Stimulated activated memory B cell treated with anti-CD40 and anti-IgM and Interleukin-4, amounts not matched to agents 10 μg/mL and 1 μg/mL and 100 μg/mL, for 72 hours (primary cell): ENCODE measurements around the gene SLC10A1.
A peak's percentile ranks its signal among the peaks of the same experiment; 100 is the strongest.

Source experiments
- ATAC-seq: fragments of 150-1000 bp; cut with Tn5 transposase; 2 replicates; pipeline ENCODE4 v1.10.0; 2021
- H3K27ac Mint-ChIP-seq: one replicate; pipeline ENCODE4 v1.8.0; 2022; ENCODE audit warnings: mild to moderate bottlenecking, mixed read lengths
- H3K27me3 Mint-ChIP-seq: one replicate; pipeline ENCODE4 v1.8.0; 2022; ENCODE audit warnings: mixed read lengths
- H3K36me3 Mint-ChIP-seq: one replicate; pipeline ENCODE4 v1.8.0; 2022; ENCODE audit warnings: mixed read lengths
- H3K4me1 Mint-ChIP-seq: one replicate; pipeline ENCODE4 v1.8.0; 2022; ENCODE audit warnings: mixed read lengths
- H3K4me3 Mint-ChIP-seq: one replicate; pipeline ENCODE4 v1.8.0; 2022; ENCODE audit warnings: mild to moderate bottlenecking, moderate library complexity, mixed read lengths
- H3K9me3 Mint-ChIP-seq: one replicate; pipeline ENCODE4 v1.8.0; 2022; ENCODE audit warnings: mixed read lengths

Gene SLC10A1

DNA sequence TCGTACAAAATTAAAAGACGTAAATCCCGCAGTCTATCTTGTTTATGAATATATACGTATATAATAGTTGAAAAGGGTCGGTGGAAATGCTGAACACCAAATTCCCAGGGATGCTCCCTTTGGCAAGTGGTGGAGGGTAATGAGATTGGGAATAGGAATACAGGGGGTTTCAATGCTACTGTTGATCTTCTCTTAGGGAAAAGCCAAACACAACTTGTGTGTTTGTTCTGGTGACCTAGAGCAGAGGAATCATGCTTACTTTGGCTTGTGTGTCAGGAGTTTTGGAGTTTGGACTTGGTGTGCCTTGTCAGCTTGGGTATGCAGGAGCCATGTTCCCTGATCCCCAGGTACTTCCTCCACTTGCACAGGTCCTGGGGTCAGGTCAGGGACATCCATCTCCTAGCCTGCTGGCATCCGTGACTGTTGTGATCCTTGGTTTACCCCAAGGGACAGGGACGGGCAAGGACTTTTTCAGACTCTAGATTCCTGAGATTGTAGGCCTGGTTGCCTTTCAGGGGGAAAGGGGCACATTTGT lies 4.1 kb downstream of the SLC10A1 start:
- no peak for ATAC-seq
- no peaks in the 10 kb centered on the region for H3K4me1 Mint-ChIP-seq
- H3K36me3 Mint-ChIP-seq = peaks cover 11% of the 10 kb centered on the region
- no peaks in the 10 kb centered on the region for H3K27me3 Mint-ChIP-seq
- H3K9me3 Mint-ChIP-seq = no peaks in the 10 kb centered on the region
- H3K27ac Mint-ChIP-seq = no peak overlapping the region
- H3K4me3 Mint-ChIP-seq = no peak overlapping the region

DNA sequence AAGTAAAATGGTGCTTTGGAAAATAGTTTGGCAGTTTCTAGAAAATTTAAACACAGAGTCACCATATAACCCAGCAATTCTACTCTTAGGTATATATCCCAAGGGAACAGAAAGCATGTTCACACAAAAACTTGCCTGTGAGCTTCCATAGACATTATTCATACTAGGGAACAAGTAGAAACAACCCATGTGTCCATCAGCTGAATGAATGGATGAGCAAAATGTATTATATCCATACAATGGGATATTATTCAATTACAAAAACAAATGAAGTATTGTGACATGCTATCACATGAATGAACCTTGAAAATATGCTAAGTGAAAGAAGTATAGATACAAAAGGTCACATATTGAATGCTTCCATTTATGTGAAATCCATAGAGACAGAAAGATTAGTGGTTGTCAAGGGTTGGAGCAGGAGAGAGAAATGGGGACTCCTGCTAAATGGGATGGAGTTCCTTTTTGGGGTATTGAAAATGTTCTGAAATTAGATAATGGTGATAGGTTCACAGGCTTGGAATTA lies 7.9 kb downstream of the SLC10A1 start:
- Mint-ChIP-seq H3K4me3 (no peak overlapping the region), H3K36me3 (peaks cover 20% of the 10 kb centered on the region), H3K4me1 (no peaks in the 10 kb centered on the region), H3K27ac (no peak overlapping the region), H3K27me3 (no peaks in the 10 kb centered on the region), H3K9me3 (no peaks in the 10 kb centered on the region)
- ATAC-seq = no peak

DNA sequence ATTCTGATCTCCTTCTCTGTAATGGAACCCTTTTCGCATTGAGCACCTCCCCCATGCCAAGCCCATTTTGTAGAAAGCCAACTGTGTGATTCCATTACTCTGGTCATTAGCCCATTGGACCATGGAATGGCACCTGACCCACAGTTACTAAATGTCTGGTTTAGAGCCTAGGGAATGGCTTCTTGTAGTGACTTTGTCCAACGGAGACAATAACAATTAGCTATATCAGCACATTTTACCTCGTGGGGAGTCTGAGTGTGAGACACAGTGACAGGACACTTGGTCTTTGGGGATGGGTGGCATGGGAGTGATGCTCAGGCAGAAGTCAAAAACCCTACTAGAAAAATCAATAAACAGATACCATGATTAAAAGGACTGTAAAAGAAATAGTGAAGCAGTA lies 10.4 kb downstream of the SLC10A1 start:
- H3K27ac Mint-ChIP-seq = no peak overlapping the region
- H3K36me3 Mint-ChIP-seq = peaks cover 23% of the 10 kb centered on the region
- no peak for ATAC-seq
- no peaks in the 10 kb centered on the region for H3K4me1 Mint-ChIP-seq
- H3K4me3 Mint-ChIP-seq = no peak overlapping the region
- no peaks in the 10 kb centered on the region for H3K9me3 Mint-ChIP-seq
- no peaks in the 10 kb centered on the region for H3K27me3 Mint-ChIP-seq

DNA sequence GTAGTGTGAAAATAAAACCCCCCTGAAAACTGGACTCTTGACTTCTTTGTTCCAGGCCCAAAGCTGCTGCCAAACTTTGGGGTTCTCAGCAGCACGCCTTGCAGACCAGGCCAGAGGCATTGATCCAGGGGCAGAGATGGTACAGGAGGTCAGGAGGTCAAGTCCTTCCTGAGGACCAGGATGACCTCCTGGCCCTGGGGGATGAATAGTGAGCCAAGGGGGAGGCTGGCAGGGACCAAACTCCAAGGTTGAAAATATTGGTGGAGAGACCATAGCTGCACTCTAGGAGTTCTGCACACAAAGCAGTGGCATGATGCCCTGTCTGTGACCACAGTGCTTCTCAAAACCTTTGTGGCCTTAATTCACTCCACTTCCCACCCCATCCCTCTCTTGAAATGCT lies 12.1 kb downstream of the SLC10A1 start:
- Mint-ChIP-seq H3K27ac (no peak overlapping the region), H3K4me3 (no peak overlapping the region)
- no peak for ATAC-seq

DNA sequence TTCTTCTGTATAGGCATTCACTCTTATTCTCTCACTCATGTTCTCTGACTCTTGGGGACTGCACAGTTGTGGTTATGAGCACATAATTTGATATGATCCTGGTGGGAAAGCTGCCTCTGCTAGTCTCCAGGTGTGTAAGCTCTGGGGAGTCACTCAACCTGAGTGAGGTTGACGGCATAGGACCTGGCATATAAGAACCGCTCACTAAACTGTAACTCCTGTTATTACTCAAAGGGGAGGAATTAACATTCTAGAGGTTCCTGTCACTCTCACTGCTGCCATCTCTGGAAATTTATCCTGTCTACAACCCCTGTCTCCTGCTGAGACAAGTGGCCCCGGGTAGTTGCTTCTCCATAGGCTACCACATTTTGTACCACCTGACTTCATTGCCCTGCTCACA lies 16.1 kb downstream of the SLC10A1 start:
- Mint-ChIP-seq H3K27me3 (no peaks in the 10 kb centered on the region), H3K36me3 (peaks cover 49% of the 10 kb centered on the region)
- ATAC-seq = no peak

More for the DNA sequence above, 12.1 kb downstream of the SLC10A1 start:
- Mint-ChIP-seq H3K4me1 (no peaks in the 10 kb centered on the region), H3K27me3 (no peaks in the 10 kb centered on the region), H3K9me3 (no peaks in the 10 kb centered on the region), H3K36me3 (peaks cover 33% of the 10 kb centered on the region)

DNA sequence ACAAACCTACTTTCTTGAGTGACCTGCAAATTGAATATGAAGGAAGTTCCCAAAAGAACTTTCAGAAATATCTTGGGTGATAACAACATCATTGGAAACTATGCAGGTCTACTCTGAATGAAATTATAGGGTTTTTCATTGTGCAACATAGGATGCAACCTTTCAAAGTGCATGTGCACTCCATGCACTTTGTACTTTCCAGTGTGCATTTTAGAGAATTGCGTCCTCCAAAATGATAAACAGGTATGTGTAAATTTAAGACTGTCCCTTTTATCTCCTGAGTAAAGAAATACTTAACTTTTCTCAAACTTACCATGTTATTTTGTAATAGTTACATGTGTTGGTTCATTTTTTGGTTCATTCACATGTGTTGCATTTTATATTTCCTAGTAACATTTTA lies 16.9 kb downstream of the SLC10A1 start:
- no peak overlapping the region for H3K4me3 Mint-ChIP-seq
- peaks cover 19% of the 10 kb centered on the region for H3K4me1 Mint-ChIP-seq
- no peak for ATAC-seq
- peaks cover 51% of the 10 kb centered on the region for H3K36me3 Mint-ChIP-seq
- H3K9me3 Mint-ChIP-seq = no peaks in the 10 kb centered on the region
- H3K27ac Mint-ChIP-seq = no peak overlapping the region
- no peaks in the 10 kb centered on the region for H3K27me3 Mint-ChIP-seq

More for the DNA sequence above, 16.1 kb downstream of the SLC10A1 start:
- H3K27ac Mint-ChIP-seq = no peak overlapping the region
- H3K4me1 Mint-ChIP-seq = peaks cover 14% of the 10 kb centered on the region
- no peaks in the 10 kb centered on the region for H3K9me3 Mint-ChIP-seq
- no peak overlapping the region for H3K4me3 Mint-ChIP-seq

DNA sequence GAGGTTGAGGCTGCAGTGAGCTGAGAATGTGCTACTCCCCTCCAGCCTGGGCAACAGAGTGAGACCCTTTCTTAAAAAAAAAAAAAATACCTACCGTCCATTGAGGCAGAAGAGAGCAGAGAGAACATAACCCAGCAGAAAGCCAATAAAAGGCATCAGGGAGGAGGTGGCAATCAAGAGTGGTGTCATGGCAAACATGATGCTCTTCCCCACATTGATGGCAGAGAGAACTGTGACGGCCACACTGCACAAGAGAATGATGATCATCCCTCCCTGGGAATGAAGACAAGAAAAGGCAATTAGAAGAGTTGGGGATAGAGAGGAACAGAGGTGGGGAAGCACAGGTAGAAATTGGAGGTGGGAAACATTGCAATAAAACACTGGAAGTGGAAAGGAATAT lies 18.0 kb downstream of the SLC10A1 start:
- no peak overlapping the region for H3K27ac Mint-ChIP-seq
- peaks cover 19% of the 10 kb centered on the region for H3K4me1 Mint-ChIP-seq

DNA sequence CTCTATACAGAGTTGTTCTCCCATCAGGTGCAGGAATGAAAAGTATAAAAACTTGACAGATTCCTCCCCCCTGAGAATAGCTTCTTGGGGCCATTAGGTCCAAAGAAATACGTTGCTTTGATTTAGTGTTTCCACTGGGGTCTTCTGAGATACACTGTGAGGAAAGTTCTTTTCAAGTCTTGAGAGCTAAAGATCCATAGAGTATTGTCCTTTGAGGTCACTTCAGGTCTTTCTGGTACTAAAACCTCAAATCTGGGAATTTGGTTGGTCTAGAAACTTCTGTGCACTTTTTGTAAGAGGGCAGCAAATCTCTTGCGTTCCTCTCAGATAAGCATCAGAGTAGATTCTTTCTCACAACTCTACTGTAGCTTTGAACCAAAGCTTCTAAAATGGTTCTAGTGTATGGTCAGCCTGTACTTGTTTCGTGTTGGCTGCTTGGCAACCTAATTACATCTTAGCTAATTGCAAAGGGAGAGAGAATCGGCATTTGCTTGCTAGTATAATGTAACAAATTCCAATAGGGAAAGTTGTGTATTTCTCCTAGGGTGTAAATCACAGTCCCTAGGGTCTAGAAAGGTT lies 20.1 kb downstream of the SLC10A1 start:
- peak overlapping the region; percentile 27 for H3K27ac Mint-ChIP-seq
- no peaks in the 10 kb centered on the region for H3K9me3 Mint-ChIP-seq
- H3K4me3 Mint-ChIP-seq = no peak overlapping the region
- no peak for ATAC-seq
- H3K27me3 Mint-ChIP-seq = no peaks in the 10 kb centered on the region
- H3K4me1 Mint-ChIP-seq = peaks cover 19% of the 10 kb centered on the region
- H3K36me3 Mint-ChIP-seq = peaks cover 79% of the 10 kb centered on the region

More for the DNA sequence above, 18.0 kb downstream of the SLC10A1 start:
- Mint-ChIP-seq H3K36me3 (peaks cover 58% of the 10 kb centered on the region), H3K27me3 (no peaks in the 10 kb centered on the region), H3K9me3 (no peaks in the 10 kb centered on the region), H3K4me3 (no peak overlapping the region)
- no peak for ATAC-seq

DNA sequence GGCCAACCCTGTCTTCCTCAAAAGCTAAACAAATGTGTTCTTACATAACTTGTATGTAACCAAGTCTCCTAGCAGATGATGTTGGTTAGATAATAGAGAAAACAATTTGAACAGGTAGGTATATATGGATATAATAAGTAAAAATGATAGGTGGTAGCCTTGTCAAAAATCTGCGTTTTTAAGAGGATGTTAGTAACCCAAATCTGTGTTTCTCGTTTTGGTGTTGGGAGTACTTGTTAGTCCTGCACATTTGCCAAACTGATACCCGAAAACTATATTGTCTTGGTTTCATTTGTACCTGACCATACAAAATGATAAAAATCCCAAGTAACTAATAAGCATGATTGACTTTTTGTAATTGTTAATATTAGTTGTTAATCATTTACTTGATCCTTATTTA lies 22.0 kb downstream of the SLC10A1 start:
- Mint-ChIP-seq H3K36me3 (peaks cover 82% of the 10 kb centered on the region), H3K9me3 (no peaks in the 10 kb centered on the region), H3K27ac (no peak overlapping the region), H3K4me1 (peaks cover 29% of the 10 kb centered on the region), H3K27me3 (no peaks in the 10 kb centered on the region), H3K4me3 (no peak overlapping the region)
- ATAC-seq = no peak

DNA sequence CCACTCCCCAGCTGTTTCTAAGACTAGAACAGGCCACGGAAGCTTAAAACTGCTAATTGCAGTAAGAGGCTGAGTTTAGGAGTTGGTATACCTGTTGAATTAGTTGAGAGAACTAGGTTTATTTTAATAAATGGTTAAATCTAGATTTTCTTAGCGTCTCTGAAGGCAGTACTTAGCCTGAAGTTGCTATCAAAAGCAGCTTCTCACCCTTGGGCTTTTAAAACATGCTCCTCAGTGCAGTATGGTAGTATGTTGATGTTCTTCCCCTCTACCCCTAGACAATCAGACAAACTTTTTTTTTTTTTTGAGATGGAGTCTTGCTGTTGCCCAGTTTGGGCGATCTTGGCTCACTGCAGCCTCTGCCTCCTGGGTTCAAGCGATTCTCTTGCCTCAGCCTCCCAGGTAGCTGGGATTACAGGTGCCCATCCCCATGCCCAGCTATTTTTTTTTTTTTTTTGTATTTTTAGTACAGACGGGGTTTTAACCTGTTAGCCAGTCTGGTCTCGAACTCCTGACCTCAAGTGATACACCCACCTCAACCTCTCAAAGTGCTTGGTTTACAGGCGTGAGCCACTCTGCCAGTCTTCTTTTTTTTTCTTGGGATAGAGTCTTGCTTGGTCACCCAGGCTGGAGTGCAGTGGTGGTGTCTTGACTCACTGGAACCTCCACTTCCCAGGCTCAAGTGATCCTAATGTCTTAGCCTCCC lies 23.3 kb downstream of the SLC10A1 start:
- Mint-ChIP-seq H3K27ac (no peak overlapping the region), H3K4me1 (peaks cover 38% of the 10 kb centered on the region), H3K4me3 (no peak overlapping the region), H3K36me3 (peaks cover 88% of the 10 kb centered on the region), H3K9me3 (no peaks in the 10 kb centered on the region), H3K27me3 (no peaks in the 10 kb centered on the region)
- no peak for ATAC-seq

DNA sequence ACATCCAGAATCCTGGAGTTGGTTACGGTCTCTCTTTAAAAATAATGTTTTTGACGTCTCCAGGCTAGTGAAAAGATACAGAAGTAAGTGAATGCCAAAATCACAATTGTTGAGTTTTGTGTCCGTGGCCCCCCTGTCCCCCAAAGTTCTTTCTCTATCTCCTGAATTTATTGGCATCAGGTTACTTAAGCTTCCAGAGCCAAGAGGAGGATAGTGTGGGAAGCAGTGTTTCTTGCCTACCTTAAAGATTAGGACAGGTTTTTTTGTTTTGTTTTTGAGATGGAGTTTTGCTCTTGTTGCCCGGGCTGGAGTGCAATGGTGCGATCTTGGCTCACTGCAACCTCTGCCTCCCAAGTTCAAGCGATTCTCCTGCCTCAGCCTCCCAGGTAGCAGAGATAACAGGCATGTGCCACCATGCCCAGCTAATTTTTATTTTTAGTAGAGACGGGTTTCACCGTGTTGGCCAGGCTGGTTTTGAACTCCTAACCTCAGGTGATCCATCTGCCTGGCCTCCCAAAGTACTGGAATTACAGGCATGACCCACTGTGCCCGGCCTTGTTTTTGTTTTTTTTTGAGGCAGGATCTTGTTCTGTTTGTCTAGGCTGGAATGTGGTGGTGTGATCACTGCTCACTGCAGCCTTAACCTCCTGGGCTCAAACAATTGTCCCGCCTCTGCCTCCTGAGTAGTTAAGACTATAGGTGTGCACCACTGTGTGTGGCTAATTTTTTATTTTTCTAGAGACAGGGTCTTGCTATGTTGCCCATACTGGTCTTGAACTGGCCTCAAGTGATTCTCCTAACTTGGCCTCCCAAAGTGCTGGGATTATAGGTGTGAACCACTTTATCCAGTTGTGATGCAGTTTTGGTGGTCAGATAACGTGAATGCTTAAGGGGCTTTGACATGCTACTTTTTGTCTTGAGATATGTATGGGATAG lies 24.7 kb downstream of the SLC10A1 start:
- no peak for ATAC-seq
- no peaks in the 10 kb centered on the region for H3K9me3 Mint-ChIP-seq
- peaks cover 52% of the 10 kb centered on the region for H3K4me1 Mint-ChIP-seq
- H3K27ac Mint-ChIP-seq = no peak overlapping the region
- no peaks in the 10 kb centered on the region for H3K27me3 Mint-ChIP-seq
- peaks cover 91% of the 10 kb centered on the region for H3K36me3 Mint-ChIP-seq
- H3K4me3 Mint-ChIP-seq = no peak overlapping the region

DNA sequence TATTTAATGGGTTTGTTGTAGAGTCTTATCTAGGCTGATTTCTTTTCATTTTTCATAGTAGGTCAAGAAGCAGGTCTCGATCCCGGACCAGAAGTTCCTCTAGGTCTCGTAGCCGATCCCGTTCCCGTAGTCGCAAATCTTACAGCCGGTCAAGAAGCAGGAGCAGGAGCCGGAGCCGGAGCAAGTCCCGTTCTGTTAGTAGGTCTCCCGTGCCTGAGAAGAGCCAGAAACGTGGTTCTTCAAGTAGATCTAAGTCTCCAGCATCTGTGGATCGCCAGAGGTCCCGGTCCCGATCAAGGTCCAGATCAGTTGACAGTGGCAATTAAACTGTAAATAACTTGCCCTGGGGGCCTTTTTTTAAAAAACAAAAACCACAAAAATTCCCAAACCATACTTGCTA lies 25.9 kb downstream of the SLC10A1 start:
- Mint-ChIP-seq H3K4me3 (no peak overlapping the region), H3K36me3 (peaks cover 80% of the 10 kb centered on the region), H3K9me3 (no peaks in the 10 kb centered on the region), H3K4me1 (peaks cover 47% of the 10 kb centered on the region), H3K27ac (no peak overlapping the region), H3K27me3 (no peaks in the 10 kb centered on the region)
- ATAC-seq = no peak

DNA sequence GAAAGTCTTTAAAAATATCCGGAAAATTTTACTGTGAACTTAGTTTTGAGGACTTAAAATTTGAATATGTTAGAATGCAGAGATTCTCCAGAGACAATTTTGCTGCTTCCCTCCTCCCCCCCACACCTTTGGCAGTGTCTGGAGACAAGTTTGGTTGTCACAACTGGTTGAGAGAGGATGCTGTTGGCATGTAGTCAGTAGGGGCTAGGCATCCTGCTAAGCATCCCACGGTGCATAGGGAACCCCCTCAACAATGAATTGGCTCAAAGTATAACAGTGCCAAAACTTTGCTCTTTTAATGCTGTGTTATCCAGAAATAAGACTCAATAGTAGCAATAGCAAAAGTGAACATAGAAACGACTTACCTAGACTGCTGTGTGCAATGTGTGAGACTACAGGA lies 26.5 kb downstream of the SLC10A1 start:
- Mint-ChIP-seq H3K27ac (no peak overlapping the region), H3K4me3 (no peak overlapping the region), H3K27me3 (no peaks in the 10 kb centered on the region), H3K9me3 (no peaks in the 10 kb centered on the region), H3K36me3 (peaks cover 74% of the 10 kb centered on the region), H3K4me1 (peaks cover 41% of the 10 kb centered on the region)
- ATAC-seq = no peak

DNA sequence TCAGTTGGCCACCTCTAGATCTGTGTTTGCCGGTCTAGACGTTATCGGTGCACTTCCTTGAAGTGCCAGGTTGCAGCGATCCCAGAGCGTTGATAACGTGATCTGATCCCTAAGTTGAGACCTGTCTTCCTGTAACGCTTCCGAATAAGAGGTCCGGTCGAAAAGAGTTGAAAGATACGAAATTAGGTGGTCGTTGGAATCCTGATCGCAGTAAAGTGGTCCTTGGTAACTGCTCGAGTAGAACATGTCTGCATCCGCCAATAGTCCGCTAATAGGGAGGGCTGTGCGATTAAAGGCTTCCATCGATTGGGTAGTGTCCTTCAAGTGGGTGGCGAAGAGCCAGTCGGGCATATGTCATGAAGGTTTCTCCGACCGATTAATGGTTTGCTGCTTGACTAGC lies 27.4 kb downstream of the SLC10A1 start:
- Mint-ChIP-seq H3K4me3 (peak overlapping the region; percentile 12), H3K4me1 (peaks cover 40% of the 10 kb centered on the region), H3K9me3 (no peaks in the 10 kb centered on the region), H3K36me3 (peaks cover 65% of the 10 kb centered on the region), H3K27ac (no peak overlapping the region), H3K27me3 (no peaks in the 10 kb centered on the region)
- ATAC-seq = no peak

DNA sequence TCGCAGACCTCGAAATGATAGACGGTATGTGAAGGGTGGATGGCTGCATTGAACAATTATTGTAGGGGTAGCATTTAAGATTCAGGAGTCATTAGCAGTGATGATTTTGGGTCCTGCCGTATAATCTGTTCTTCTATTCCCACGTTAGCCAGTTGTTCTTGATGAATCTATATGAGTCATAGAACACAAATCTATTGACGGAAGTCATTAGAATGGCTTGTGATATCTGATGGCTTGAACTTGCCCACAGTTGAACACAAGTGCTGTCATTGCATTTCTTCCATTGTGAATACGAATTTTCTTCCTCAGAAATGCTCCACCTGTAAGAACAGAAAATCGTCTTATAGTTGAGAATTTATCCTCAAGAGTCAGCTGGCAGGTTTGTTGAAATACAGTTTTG lies 28.2 kb downstream of the SLC10A1 start:
- Mint-ChIP-seq H3K4me1 (peaks cover 40% of the 10 kb centered on the region), H3K27me3 (no peaks in the 10 kb centered on the region), H3K36me3 (peaks cover 65% of the 10 kb centered on the region), H3K9me3 (no peaks in the 10 kb centered on the region), H3K4me3 (peak overlapping the region; percentile 98), H3K27ac (peak overlapping the region; percentile 99)
- ATAC-seq = no peak
